H54 (cell line): Measurements from ENCODE around the gene ADAMTSL2.

Experiments
- DNase-seq: peaks from one replicate; pipeline ENCODE4 v3.0.0; 2011; ENCODE audit warnings: low spot score, mixed read lengths; ENCODE audit not compliant: insufficient read length
- FAIRE-seq: peaks from 3 replicates; lab custom pipeline; 2011; peaks lifted over from hg19 to GRCh38; lab: Jason Lieb, UNC
- POLR2A ChIP-seq: IDR thresholded peaks from 2 replicates; pipeline ENCODE4 v1.6.1; 2011; ENCODE audit warnings: low read depth, mild to moderate bottlenecking, low read length

ADAMTSL2 gene

GRCh38 chr9:133518200-133518599, 16.3 kb upstream of the ADAMTSL2 start:
- FAIRE-seq = no peak
- DNase-seq = no peak
- TF ChIP-seq POLR2A = no peak

GRCh38 chr9:133518706-133519449, 15.6 kb upstream of the ADAMTSL2 start:
- no peak for TF ChIP-seq POLR2A
- FAIRE-seq (no peak), DNase-seq (no peak)

DNA sequence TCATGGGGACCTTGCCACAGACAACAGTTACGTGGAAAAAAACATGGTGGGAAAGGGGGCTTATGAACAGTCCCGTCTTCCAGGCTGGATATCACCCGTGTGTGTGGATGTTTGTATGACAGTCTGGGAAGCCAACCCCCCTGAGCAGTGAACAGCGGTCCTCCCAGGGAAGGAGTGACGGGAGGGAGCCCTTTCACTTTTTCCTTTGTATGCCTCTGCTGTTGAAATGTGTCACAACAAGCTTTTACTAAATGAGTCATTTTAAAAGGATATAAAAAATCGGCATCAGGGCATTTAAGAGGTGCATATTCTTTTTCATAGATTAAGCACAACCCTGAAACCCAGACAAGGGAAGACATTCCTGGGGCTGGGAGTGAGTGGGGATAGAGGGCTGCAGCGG, 14.8 kb upstream of the ADAMTSL2 start:
- TF ChIP-seq POLR2A = no peak
- FAIRE-seq = no peak
- DNase-seq = no peak

GRCh38 chr9:133520121-133520835, 14.2 kb upstream of the ADAMTSL2 start:
- no peak for DNase-seq
- TF ChIP-seq POLR2A = no peak
- no peak for FAIRE-seq

GRCh38 chr9:133521122-133522072, 13.1 kb upstream of the ADAMTSL2 start:
- FAIRE-seq (no peak), DNase-seq (no peak)
- TF ChIP-seq POLR2A = no peak

DNA sequence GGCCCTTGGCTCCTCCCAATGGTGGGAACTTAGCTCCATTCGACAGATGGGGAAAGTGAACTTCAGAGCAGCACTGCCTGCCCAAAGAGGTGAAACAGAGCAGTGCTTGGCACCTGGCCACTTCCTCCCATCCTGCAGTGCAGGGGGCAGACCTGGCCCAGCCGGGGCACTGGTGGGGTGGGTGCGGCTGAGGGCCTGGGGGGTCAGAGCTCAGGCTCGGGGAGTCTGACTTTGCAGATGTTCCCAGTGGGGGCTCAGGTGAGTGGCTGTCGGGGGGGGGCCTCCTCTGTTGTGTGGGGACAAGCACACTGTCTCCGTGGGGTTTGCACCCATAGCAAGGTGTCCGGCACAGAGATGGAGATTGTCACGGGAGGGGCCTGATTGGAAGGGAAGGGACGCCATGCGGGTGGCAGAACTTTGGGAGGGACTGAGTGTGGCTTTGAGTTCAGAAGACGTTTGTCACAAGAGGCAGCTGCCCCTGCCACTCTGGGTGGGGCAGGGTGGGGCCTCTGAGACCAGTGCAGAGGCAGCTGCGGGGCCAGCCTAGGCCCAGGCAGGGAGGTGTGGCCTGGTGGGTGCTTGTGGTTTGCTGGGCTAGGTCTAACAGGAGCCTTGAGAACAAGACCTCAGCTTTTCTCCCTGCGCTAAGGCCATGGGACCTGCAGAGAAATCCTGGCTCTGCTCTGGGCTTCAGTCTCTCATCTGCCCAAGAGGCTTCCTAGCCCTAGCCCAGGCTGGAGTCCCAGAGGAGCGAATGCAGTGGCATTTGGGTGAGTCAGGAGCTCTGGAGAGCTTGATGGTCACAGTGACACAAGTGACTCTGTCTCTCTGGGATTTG, 12.2 kb upstream of the ADAMTSL2 start:
- TF ChIP-seq POLR2A = no peak
- no peak for FAIRE-seq
- no peak for DNase-seq

DNA sequence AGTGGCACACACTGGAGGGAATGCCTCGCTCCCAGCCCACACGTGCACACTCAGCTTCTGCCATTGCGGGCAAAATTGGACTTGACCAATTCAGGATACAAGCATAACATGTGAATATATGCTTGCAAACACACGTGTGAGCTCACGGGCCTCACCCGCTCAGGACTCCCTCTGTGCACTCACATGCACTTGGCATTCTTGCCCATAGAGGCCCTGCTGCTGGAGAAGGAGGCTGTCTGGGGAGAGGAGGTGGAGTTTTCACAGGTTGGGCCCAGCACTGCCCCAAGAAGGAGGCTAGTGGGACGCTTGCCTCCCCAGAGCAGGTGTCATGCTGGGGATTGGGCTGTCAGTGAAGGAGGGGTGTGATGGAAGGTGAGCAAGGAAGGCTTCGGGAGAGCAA, 11.4 kb upstream of the ADAMTSL2 start:
- no peak for FAIRE-seq
- TF ChIP-seq POLR2A = no peak
- DNase-seq = no peak

- FAIRE-seq = no peak
- TF ChIP-seq POLR2A = no peak
- DNase-seq = no peak
These were observed 10.4 kb upstream of the ADAMTSL2 start for GRCh38 chr9:133524146-133524545.

GRCh38 chr9:133524679-133525228, 9.8 kb upstream of the ADAMTSL2 start, which contains the start of gene MYMK:
Gene MYMK, minus strand, starts transcription at chr9:133524959. Its CDS starts 115 bp downstream, at chr9:133524844.
- DNase-seq (no peak), FAIRE-seq (no peak)
- no peak for TF ChIP-seq POLR2A

DNA sequence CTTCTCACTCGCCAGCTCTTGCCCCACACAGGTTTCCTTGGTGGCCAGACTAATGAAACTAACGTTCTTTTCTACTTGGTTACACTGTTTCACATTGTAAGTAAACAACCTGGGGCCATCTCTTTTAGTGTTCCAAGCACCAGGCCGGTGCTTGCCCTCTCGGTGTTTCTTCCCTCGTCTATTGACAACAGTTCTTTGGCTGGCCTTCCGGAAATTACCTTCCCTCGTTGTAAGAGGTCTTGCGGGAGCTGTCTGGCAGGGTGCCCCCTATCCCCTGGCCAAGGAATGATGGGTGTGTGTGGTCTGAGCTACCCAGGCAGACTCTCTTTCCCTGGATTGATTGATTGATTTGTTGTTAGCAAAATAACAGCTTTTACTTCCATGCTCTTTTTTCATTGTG, 8.8 kb upstream of the ADAMTSL2 start:
- DNase-seq (no peak), FAIRE-seq (no peak)
- TF ChIP-seq POLR2A = no peak

- TF ChIP-seq POLR2A = no peak; the same call in 1 of the 2 replicates
- DNase-seq = no peak
- FAIRE-seq = no peak
These were observed 7.7 kb upstream of the ADAMTSL2 start for GRCh38 chr9:133526721-133527321.

DNA sequence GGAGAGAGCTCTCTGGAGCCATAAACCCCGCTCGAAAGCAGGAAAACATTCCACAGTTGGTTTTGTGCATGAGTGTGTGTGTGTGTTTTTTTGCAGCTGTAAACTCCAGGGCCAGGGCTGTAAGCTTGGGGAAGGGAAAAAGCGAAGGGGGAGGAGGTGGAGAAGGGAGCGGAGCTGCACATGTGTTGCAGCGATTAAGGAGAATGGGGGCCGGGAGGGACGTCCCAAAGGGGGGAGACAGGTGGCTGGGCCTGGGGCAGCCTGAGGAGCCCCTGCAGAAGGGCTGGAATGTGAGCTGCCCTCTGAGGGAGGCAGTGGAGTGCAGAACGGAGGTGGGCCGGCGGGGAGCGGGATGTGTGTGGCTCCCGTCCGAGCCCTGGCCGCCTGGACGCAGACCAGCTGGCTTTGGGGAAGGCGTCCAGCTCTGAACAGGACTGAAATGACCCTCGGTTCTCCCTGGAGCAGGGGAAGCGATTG, 7.0 kb upstream of the ADAMTSL2 start:
- DNase-seq (no peak), FAIRE-seq (no peak)
- TF ChIP-seq POLR2A = no peak
